Activated gamma-delta T cell (primary cell): ENCODE data around the gene SPACA9.

Experiments used
- DNase-seq: peaks from one replicate; lab custom pipeline; 2025; lab: John Stamatoyannopoulos, UW

SPACA9 gene

DNA sequence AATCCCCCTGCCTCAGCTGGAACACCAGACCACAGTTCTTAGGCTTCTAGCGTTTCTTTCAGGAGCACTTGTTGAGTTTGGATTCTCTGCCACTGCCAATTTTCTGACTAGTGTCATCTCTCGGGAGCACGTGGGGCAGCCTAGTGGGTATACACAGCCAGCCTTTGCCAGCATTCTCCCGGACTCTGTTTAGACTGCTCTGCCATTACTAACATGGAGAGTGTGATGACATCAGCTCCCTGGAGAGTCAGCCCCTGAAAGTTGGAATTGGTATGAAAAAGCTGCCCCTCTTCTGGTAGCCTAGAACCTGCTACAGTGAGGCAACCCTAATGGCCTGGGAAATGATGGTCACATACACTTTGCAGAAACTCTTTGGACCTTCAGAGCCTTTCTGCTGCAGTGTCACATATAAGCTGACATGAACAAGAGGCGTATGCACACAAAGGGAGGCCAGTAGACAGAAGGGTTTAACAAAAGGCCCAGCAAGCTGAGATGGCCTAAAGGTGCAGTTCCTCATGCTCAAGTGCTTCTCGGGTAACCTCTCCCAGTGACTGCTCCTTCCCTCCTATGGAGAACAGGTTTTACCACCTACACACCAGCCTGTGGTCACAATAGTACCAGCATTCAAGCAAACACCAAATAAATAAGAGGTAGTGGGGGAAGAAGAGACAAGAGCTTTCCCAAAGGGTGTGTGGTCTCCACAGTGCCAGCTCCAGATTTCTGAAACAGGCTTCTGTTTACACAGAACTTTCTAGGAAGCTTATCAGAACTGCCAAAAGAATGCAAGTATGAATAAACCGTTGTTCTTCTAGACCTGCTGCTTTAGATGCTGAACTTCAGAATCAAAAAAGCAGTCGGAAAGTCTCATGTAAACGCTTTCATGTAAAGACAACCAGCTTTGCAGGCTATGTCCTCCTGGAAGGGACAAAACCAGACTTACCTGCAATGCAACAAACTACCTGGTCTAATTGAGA is 16.5 kb downstream of the SPACA9 start:
- DNase-seq = no peak

DNA sequence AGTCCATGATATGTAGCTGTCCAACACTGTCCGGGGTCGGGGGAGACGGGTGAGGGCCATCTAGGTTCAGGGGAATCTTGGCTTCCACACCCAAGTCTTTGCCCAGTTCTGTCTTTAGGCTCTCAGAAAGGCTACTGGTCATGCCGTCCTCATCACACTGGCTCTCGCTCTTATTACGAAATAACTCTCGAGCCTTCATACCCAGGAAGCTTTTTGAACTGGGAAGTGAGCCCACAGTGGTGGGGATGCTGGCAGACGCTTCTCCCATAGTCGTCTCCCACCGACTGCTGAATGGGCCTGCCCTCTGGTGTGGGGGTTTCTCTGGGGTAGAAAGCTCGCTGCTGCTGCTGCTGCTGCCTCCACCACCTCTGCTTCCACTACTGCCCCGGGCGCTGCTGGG is 17.6 kb downstream of the SPACA9 start:
- DNase-seq = no peak

DNA sequence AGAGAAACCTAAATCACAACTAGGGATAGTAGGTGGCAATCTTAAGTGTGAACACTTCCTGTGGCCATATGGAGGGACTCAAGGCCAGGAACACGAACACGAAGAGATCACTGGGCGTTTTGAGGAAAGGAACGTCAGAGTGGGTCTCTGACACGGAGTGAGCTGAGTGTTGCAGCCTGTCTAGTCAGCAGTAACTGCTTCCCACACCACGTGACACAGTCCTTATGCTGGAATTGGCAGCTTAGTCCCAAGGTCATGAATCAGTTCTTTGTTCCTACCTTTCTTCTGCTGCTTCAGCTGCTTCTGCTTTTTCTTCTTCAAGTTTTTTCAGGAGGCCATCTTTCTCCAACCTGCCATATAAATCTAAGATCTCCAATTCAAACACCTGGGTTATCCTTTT is 18.2 kb downstream of the SPACA9 start:
- DNase-seq = no peak

DNA sequence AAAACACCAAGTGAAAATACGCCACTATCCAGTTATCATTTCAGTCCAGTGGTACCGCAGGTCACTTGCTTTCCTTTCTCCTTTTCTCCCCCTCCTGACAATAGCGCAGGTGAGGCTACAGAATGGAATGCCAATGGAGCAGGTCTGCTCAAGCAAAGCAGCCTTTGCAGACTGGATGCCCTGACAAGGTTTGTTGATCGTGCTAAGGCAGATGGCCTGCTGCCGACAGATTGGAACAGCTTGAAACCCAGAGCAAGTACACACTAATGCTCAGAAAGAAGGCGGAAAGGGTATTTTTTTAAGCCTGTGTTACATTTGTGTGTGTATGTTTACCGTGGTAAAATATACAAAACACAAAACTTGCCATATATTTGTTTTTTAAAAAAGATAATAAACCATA is 19.4 kb downstream of the SPACA9 start:
- no peak for DNase-seq

- DNase-seq = no peak
Measured at GRCh38 chr9:132901858-132902831, 23.4 kb downstream of the SPACA9 start.

- no peak for DNase-seq
Measured at GRCh38 chr9:132903574-132904492, 25.1 kb downstream of the SPACA9 start.

GRCh38 chr9:132905726-132906125 is 27.0 kb downstream of the SPACA9 start:
- DNase-seq = no peak

DNA sequence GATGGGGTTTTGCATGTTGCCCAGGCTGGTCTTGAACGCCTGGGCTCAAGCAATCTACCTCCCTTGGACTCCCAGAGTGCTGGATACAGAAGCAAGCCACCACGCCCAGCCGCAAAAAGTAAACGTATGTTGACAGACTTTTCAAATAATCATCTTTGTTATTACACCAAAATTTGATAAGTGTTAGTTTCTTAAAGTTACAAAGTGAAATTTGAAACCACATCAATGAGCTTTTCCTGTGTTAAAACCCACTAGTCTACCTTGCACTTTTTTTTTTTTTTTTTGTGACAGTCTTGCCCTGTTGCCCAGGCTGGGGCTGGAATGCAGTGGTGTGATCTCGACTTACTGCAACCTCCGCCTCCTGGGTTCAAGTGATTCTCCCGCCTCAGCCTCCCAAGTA is 29.9 kb downstream of the SPACA9 start:
- DNase-seq = no peak

GRCh38 chr9:132909311-132909710 is 30.6 kb downstream of the SPACA9 start:
- no peak for DNase-seq

- no peak for DNase-seq
Measured at GRCh38 chr9:132910376-132910775, 31.7 kb downstream of the SPACA9 start.

DNA sequence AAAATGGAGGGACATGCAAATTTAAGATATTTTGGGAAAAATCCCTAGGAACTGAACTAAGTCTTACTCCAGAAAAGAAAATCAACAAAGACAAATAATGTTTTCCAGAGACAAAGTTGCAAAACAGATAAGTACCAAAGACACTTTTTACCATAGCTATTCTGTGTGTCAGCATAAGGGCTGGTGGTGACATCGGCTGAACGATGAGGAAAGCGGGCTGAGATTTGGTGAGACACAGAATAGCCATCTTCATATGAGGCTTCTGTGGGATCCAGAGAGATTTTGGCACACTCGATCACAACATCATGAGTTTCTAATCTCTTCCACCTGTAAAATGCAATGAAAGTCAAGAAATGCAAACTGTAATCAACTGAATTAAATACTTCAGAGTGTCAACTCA is 33.4 kb downstream of the SPACA9 start:
- no peak for DNase-seq

DNA sequence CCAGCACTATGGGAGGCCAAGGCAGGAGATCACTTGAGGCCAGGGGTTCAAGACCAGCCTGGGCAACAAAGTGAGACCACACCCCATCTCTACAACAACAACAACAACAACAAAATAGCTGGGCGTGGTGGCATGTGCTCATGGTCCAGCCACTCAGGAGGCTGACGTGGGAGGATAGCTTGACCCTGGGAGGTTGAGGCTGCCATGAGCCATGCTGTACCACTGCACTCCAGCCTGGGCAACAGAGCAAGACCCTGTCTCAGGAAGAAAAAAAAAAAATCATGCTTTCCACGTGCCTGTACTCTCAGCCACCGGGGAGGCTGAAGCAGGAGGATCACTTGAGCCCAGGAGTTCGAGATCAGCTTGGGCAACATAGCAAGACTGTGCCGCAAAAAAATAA is 36.2 kb downstream of the SPACA9 start:
- DNase-seq = no peak

GRCh38 chr9:132919614-132920268 is 41.0 kb downstream of the SPACA9 start:
- no peak for DNase-seq

GRCh38 chr9:132923346-132923902 is 44.7 kb downstream of the SPACA9 start:
- DNase-seq = no peak

GRCh38 chr9:132927704-132928103 is 49.0 kb downstream of the SPACA9 start:
- DNase-seq = no peak

DNA sequence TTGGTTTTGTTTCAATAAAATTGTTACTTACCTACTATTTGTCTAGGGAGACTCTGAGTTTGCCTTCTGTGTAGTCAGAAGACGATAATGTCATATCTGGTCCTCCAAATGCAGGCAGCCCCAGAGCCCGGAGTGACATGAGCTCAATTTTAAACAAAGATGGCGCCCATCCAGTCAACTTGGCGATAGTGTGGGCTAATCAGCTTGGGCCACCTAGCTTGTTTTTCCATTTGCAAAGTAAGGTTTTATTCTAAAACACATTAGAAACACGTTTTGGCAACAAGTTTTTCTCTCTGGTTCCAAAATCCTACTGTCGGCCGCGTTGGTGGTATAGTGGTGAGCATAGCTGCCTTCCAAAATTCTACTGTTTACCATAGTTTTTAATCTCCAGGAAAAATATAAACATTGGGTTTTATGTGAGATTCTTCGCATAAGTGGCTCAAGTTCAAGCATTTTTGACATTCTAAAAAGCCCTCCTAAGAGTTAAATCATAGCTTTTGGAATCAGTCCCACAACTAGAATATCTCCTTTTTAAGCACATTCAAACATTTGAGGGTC is 52.6 kb downstream of the SPACA9 start:
- no peak for DNase-seq

GRCh38 chr9:132935026-132935425 is 56.3 kb downstream of the SPACA9 start:
- no peak for DNase-seq

- DNase-seq = no peak
Measured at GRCh38 chr9:132937463-132937901, 58.8 kb downstream of the SPACA9 start.

DNA sequence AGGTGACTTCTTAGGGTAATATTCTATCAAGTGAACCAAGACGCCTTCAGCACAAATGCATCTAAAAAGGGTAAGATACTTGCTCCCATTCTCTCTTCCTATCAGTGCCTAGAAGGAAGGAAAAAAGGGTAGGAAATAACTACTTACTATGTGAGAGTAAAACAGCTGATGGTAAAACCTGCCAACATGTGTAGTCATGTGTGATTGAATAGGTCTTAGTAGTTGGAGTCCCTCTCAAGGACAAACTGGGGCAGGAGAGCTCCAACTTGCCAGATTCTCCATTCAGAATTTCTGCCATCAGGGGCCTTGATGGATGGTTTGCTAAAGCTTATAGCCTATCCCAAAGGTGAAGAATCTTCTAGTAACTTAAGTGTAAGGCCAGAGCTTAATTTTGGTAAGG is 60.5 kb downstream of the SPACA9 start:
- no peak for DNase-seq
